Left ventricle myocardium inferior (tissue), 1 donor: ENCODE measurements around the gene BCAS1. TPM values are rescaled to one million over a fixed set of nuclear protein-coding genes. Genes with fewer than 3 reads are reported as not detected.

Experiments used
- DNase-seq: peaks from one replicate; pipeline ENCODE4 v3.0.0-alpha.2; 2020
- H3K27ac ChIP-seq: fragments of 200-600 bp; replicated peaks from 2 replicates; pipeline ENCODE4 v1.8.0; 2021
- H3K27me3 ChIP-seq: fragments of 200-600 bp; 2 replicates; pipeline ENCODE4 v1.8.0; 2021; ENCODE audit warnings: low read depth
- H3K36me3 ChIP-seq: fragments of 200-600 bp; 2 replicates; pipeline ENCODE4 v1.8.0; 2021
- H3K4me1 ChIP-seq: fragments of 200-600 bp; 2 replicates; pipeline ENCODE4 v1.8.0; 2021
- H3K4me3 ChIP-seq: fragments of 200-600 bp; 2 replicates; pipeline ENCODE4 v1.8.0; 2021; ENCODE audit warnings: mild to moderate bottlenecking, moderate library complexity
- H3K9me3 ChIP-seq: fragments of 200-600 bp; replicated peaks from 2 replicates; pipeline ENCODE4 v1.8.0; 2021
- intact Hi-C: fragments of 100-400 bp; cut with micrococcal nuclease; formaldehyde crosslinking; loops from one replicate; pipeline ENCODE4 v1.11.0; 2022
- total RNA-seq: library from RNA; stranded (reverse); fragmentation: NEBNext Ultra II Directional; extraction: Animal tissue kit (Norgen Biotek cat#: 25700); gene quantifications from one replicate; pipeline ENCODE4 v1.2.1, GENCODE V29; 2021
- TF ChIP-seq, protein P1 (sequence below): fragments of 200-600 bp; IDR thresholded peaks from 2 replicates; pipeline ENCODE4 v1.8.0; 2021; ENCODE audit warnings: antibody characterized with exemption, mild to moderate bottlenecking, borderline replicate concordance
- donor health status: DM: no; HTN: yes; CAD: no; lungs with severe emphysema.

The BCAS1 gene
- total RNA-seq, 1 donor from 2014 or later: not detected

DNA sequence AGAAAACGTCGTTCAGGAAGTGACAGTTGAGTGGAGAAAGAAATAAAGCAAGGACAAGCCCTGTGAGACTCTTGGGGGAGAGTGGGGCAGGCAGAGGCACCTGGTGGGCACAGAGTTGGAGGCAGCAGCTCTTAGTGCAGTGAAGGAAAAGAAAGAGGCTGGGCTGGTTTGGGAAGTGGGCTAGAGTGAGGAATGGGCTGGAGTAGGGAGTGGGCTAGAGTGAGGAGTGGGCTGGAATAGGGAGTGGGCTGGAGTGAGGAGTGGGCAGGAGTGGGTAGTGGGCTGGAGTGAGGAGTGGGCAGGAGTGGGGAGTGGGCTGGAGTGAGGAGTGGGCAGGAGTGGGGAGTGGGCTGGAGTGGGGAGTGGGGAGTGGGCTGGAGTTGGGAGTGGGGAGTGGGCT, 43.7 kb upstream of the BCAS1 start:
- no peak for DNase-seq
- H3K27me3 ChIP-seq: peaks cover 18% of the 10 kb centered on the region
- TF ChIP-seq, protein P1, sequence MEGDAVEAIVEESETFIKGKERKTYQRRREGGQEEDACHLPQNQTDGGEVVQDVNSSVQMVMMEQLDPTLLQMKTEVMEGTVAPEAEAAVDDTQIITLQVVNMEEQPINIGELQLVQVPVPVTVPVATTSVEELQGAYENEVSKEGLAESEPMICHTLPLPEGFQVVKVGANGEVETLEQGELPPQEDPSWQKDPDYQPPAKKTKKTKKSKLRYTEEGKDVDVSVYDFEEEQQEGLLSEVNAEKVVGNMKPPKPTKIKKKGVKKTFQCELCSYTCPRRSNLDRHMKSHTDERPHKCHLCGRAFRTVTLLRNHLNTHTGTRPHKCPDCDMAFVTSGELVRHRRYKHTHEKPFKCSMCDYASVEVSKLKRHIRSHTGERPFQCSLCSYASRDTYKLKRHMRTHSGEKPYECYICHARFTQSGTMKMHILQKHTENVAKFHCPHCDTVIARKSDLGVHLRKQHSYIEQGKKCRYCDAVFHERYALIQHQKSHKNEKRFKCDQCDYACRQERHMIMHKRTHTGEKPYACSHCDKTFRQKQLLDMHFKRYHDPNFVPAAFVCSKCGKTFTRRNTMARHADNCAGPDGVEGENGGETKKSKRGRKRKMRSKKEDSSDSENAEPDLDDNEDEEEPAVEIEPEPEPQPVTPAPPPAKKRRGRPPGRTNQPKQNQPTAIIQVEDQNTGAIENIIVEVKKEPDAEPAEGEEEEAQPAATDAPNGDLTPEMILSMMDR: no peak
- H3K27ac ChIP-seq: no peak overlapping the region
- no peaks in the 10 kb centered on the region for H3K36me3 ChIP-seq
- H3K4me1 ChIP-seq: no peaks in the 10 kb centered on the region
- no peaks in the 10 kb centered on the region for H3K9me3 ChIP-seq
- H3K4me3 ChIP-seq: no peak overlapping the region
- intact Hi-C loops: no loop called here

DNA sequence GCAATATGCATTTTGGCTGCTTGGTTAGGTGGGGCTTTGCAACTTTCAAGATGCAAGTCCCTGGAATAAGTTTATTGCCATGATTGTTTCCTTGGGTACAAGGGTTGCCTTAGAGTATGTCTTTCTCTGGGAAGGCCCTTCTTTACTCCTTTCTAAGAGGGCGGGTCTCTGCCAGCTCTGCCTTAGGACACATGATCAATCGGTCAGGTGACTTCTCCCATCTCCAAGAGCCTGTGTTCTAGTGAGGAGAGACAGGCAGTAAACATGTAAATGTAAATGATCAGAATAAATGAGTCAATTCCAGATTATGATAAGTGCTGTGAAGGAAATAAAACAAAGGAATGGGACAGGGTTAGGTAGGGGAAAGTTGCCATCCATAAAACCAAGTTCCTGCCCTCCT, 43.2 kb upstream of the BCAS1 start:
- TF ChIP-seq, protein P1: no peak
- no peaks in the 10 kb centered on the region for H3K36me3 ChIP-seq
- intact Hi-C loops: no loop called here

DNA sequence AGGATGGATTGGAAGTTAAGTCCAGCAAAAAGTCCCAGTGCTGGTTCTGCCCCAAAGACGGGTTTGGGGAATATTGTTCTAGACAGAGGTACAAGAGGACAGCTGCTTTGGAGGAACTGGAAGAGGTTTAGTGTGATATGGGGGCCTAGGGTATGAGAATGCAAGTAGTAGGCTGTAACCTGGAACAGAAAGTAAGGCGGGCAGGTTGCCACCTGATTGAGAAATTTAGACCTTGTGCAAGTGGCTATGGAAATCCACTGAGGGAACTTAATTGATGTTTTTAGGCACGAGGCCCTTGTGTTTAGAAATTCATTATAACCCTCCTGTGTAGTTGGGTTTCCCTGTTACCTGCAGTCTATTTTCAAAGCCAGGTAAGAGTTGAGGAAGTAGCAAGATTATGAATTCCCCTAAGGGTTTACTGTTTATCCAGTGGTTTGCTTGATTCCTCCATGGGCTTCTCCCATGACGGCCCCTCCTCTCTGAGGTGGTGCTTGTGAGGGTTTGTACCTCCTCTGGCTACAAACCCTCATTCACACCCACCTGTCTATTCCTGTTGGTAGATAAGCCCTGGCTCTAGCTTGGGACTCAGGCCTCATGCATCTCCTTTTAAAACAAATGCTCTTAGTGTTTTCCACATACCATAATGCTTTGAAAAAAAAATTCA, 42.0 kb upstream of the BCAS1 start:
- no peaks in the 10 kb centered on the region for H3K9me3 ChIP-seq
- intact Hi-C loops: no loop called here
- TF ChIP-seq, protein P1: no peak

More for the DNA sequence above, 43.2 kb upstream of the BCAS1 start:
- no peak overlapping the region for H3K4me3 ChIP-seq
- no peaks in the 10 kb centered on the region for H3K9me3 ChIP-seq
- H3K4me1 ChIP-seq: no peaks in the 10 kb centered on the region
- H3K27ac ChIP-seq: no peak overlapping the region
- no peak for DNase-seq
- peaks cover 18% of the 10 kb centered on the region for H3K27me3 ChIP-seq

DNA sequence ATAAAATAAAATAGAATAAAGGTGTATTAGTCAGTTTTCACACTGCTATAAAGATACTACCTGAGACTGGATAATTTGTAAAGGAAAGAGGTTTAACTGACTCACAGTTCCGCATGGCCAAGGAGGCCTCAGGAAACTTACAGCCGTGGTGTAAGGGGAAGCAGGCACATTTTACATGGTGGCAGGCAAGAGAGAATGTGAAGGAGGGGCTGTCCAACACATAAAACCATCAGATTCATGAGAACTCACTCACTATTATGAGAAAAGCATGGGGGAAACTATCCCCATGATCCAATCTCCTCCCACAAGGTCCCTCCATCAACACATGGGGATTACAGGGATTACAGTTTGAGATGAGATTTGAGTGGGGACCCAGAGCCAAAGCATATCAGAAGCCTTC, 41.1 kb upstream of the BCAS1 start:
- Histone ChIP-seq H3K4me3 (no peak overlapping the region), H3K9me3 (no peaks in the 10 kb centered on the region), H3K27ac (no peak overlapping the region), H3K4me1 (no peaks in the 10 kb centered on the region), H3K36me3 (no peaks in the 10 kb centered on the region), H3K27me3 (peaks cover 18% of the 10 kb centered on the region)
- no peak for DNase-seq
- TF ChIP-seq, protein P1: no peak
- intact Hi-C loops: no loop called here

More for the DNA sequence above, 42.0 kb upstream of the BCAS1 start:
- Histone ChIP-seq H3K27ac (no peak overlapping the region), H3K36me3 (no peaks in the 10 kb centered on the region), H3K27me3 (peaks cover 18% of the 10 kb centered on the region), H3K4me1 (no peaks in the 10 kb centered on the region), H3K4me3 (no peak overlapping the region)
- DNase-seq: no peak

DNA sequence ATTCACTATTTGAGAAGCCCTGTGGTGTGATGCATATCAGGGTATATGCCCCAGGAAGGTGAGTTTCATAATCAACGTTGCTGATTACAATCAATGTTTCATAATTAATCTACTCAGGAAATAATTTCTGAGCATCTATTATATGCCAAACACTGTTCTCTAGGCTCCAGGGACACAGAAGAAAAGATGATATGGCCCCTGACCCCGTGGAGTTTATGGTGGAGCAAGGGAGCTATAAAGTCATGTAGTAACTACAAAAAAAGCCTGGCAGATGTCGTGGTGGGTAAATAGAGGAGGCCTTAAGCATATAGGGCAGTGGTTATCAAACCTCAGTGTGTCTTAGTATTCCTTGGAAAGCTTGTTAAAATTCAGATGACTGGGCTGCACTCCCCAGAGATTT, 40.1 kb upstream of the BCAS1 start:
- Histone ChIP-seq H3K4me1 (no peaks in the 10 kb centered on the region), H3K9me3 (no peaks in the 10 kb centered on the region), H3K27me3 (peaks cover 18% of the 10 kb centered on the region), H3K36me3 (no peaks in the 10 kb centered on the region), H3K4me3 (no peak overlapping the region), H3K27ac (no peak overlapping the region)
- TF ChIP-seq, protein P1: no peak
- no peak for DNase-seq
- intact Hi-C loops: no loop called here
